GM21381 (cell line): ENCODE measurements around the gene DHRS4.
"Not testable (repeated sequence)": the region's sequence is repeated elsewhere in the genome, so short reads cannot be mapped to it uniquely, and the experiment has no call there.

Experiments
- ATAC-seq: cut with Tn5 transposase; IDR thresholded peaks from one replicate; pipeline ENCODE4 v1.9.1; 2021; ENCODE audit warnings: mild to moderate bottlenecking, moderate library complexity; ENCODE audit not compliant: unreplicated experiment

The DHRS4 gene

DNA sequence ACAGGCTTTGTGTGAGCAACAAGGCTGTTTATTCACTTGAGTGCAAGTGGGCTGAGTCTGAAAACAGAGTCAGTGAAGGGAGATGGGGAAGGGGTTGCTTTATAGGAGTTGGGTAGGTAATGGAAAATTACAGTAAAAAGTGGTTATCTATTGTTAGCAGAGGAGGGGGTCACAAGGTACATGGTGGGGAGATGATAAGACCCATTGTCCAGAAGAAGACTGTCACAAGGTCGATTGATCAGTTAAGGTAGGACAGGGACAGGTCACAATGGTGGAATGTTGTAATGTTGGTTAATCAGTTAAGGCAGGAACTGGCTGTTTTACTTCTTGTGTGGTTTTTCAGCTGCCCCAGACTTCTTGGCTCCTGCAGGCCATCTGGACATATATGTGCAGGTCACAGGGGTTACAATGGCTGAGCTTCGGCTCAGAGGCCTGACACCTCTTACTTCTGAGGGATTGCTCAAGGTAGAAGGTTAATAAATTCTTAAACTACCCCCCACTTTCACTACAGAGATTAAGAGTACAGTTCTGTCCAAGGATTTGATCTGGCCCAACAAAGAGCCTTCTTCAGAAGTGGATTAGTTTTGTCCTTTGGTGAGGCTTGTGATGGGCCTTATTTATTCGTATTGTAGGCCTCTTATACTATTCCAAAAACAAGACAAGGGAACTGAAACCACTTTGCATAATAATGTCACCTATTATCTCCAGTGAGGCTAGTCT lies 13.8 kb upstream of the DHRS4 start:
- ATAC-seq = no peak

- ATAC-seq = no peak
Observed at GRCh38 chr14:23941230-23941629, 12.3 kb upstream of the DHRS4 start.

- no peak for ATAC-seq
Observed at GRCh38 chr14:23941669-23942068, 11.9 kb upstream of the DHRS4 start.

- ATAC-seq = no peak
Observed at GRCh38 chr14:23942587-23942986, 11.0 kb upstream of the DHRS4 start.

GRCh38 chr14:23949069-23949468 lies 4.5 kb upstream of the DHRS4 start:
- ATAC-seq = not testable (repeated sequence)

- no peak for ATAC-seq
Observed at GRCh38 chr14:23950411-23951135, 3.0 kb upstream of the DHRS4 start.

- not testable (repeated sequence) for ATAC-seq
Observed at GRCh38 chr14:23951136-23951466, 2.5 kb upstream of the DHRS4 start.

GRCh38 chr14:23951590-23952201 lies 1.9 kb upstream of the DHRS4 start:
- no peak for ATAC-seq

GRCh38 chr14:23953116-23953463 lies 480 bp upstream of the DHRS4 start:
- ATAC-seq = not testable (repeated sequence)

- ATAC-seq = peak; percentile 13
Observed at GRCh38 chr14:23954279-23954614, 677 bp downstream of the DHRS4 start.

- ATAC-seq = not testable (repeated sequence)
Observed at GRCh38 chr14:23954965-23955364, 1.4 kb downstream of the DHRS4 start.

GRCh38 chr14:23955811-23956210 lies 2.2 kb downstream of the DHRS4 start:
- not testable (repeated sequence) for ATAC-seq

DNA sequence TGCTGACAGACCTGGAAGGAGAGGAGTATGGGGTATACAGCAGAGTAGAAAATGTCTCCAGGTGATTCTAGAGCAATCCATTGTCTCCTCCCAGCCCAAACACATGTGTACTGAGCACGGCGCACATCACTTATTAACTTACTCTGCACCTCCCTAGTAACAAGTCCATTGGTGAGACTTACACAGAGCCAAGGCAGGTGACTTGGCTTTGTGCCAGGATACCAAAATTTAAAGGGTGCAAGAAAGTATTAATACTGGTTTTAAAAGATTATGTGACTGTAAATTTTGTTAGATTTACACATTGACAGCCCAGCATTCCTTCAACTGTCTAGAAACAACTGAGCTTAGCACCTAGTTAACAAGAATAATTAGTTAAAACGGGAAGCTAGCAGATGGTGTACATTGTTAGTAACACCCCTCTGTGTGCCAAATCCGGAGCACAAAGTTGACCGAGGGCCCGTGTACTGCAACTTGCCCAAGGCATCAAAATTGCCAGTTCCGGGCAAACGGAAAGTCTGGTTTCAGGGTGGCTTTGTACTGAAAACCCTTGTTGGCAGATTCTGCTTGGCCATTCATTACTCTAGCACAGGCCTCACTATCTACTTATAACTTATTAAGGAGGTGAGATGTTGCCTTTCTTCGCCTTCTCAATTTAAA lies 4.5 kb downstream of the DHRS4 start:
- ATAC-seq = not testable (repeated sequence)

DNA sequence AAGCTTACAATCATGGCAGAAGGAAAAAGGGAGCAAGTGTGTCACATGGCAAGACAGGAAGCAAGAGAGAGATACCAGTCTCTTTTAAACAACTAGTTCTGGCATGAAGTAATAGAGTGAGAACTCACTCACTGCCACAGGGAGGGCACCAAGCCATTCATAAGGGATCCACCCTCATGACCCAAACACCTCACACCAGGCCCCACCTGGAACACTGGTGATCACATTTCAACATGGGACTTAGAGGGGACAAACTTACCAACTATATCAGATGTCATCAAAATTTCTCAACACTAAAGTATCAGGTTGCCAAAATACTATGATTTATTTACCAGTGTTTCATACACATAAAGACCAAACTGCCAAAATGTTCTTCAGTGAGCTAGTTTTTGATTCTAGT lies 7.3 kb downstream of the DHRS4 start:
- ATAC-seq = not testable (repeated sequence)

DNA sequence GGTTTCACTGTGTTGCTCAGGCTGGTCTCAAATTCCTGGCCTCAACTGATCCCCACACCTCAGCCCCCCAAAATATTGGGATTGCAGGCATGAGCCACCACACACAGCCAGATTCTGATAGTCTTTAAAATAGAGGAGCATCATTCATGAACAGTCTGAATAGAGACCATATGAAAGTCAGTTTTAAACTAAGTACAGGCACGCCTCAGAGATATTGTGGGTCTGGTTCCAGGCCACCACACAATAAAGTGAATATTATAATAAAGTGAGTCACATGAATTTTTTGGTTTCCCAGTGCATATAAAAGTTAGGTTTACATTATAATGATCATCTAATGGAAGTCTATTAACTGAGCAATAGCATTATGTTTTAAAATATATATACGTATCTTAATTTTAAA lies 8.1 kb downstream of the DHRS4 start:
- not testable (repeated sequence) for ATAC-seq

DNA sequence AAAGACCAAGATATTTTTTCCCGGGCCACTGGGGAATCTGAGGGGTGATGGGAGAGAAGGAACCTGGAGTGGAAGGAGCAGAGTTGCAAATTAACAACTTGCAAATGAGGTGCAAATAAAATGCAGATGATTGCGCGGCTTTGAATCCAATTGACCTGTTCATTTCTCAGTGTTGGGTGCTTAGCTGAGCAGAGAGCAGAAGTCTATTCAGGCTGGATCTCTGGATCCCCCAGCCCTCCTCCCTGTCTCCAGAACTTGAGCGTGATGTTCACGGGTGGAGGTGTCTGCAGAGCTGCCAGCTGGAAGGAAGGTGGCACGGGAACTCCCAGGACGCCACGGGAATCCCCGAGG lies 15.5 kb downstream of the DHRS4 start:
- not testable (repeated sequence) for ATAC-seq

DNA sequence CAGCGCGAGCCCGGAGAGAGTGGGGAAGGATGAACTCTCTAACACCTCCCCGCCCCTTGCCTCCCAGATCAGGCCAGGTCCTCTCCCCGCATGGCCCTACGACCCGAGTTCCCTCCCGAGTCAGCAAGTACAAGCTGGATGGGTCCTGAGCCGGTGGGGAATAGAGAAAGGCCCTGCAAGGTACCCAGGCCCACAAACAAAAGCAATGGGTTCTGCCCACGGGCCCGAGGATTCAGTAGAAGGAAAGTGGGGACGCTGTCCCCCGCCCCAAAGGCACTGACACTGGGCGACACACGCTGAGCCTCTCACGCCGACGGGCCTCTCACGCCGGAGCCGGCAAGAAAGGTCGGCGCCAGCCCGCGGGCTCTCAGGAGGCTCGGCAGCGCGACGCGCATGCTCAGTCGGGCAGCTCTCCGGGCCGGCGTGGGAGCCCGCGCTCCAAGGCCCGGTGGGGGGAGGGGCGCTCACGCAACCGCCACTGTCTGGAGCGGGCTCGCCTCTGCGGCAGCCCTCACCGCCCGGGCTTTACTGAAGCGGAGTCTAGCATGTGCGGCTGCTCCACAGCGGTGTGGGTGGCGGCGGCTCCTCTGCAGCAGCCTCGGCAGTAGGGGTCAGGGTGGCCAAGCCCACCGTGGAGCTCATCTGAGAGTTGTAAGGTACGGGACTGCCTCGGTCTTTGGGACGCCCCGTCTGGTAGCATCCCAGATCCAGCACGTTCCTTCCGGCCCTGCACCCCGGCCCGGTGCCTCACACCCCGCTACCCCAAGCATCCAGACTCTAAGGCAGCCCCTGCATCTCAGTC lies 16.1 kb downstream of the DHRS4 start:
- ATAC-seq = not testable (repeated sequence)

DNA sequence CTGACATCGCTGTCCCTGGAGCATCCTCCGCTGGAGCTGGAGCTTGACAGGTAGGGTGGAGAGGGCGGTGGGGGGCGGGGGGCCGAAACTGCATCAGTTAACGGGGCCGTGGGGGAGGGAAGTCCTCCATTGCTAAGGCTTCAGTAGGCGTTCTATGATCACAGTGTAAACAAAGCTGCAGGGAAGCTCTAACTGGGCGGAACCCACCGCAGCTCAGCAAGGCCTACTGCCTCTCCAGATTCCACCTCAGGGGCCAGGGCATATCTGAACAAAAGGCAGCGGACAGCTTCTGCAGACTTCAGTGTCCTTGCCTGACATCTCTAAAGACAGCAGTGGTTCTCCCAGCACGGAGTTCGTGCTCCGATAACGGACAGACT lies 16.7 kb downstream of the DHRS4 start:
- ATAC-seq = not testable (repeated sequence)

DNA sequence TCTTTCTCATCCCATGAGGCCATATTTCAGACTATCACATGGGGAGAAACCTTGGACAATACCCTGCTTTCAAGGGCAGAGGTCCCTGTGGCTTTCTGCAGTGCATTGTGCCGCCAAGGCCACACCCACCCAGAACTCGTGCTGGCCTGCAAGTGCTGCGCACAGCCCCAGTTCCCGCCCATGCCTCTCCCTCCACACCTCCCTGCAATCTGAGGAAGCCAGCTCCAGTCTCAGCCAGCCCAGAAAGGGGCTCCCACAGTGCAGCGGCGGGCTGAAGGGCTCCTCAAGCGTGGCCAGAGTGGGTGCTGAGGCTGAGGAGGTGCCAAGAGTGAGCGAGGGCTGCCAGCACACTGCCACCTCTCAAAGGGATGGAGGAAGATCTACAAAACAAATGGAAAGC lies 19.6 kb downstream of the DHRS4 start:
- ATAC-seq = not testable (repeated sequence)

DNA sequence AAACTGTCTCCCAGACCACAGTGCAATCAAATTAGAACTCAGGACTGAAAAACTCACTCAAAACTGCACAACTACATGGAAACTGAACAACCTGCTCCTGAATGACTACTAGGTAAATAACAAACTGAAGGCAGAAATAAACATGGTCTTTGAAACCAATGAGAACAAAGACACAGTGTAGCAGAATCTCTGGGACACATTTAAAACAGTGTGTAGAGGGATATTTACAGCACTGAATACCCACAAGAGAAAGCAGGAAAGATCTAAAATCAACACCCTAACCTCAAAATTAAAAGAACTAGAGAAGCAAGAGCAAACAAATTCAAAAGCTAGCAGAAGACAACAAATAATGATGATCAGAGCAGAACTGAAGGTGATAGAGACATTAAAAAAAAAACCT lies 20.5 kb downstream of the DHRS4 start:
- ATAC-seq = not testable (repeated sequence)

- not testable (repeated sequence) for ATAC-seq
Observed at GRCh38 chr14:23977208-23977607, 23.6 kb downstream of the DHRS4 start.
